Measurements from ENCODE around the gene TMED6. TPM values are rescaled to one million over a fixed set of nuclear protein-coding genes. Genes with fewer than 3 reads are reported as not detected.

TMED6 gene
- not detected in 2 replicates for total RNA-seq

DNA sequence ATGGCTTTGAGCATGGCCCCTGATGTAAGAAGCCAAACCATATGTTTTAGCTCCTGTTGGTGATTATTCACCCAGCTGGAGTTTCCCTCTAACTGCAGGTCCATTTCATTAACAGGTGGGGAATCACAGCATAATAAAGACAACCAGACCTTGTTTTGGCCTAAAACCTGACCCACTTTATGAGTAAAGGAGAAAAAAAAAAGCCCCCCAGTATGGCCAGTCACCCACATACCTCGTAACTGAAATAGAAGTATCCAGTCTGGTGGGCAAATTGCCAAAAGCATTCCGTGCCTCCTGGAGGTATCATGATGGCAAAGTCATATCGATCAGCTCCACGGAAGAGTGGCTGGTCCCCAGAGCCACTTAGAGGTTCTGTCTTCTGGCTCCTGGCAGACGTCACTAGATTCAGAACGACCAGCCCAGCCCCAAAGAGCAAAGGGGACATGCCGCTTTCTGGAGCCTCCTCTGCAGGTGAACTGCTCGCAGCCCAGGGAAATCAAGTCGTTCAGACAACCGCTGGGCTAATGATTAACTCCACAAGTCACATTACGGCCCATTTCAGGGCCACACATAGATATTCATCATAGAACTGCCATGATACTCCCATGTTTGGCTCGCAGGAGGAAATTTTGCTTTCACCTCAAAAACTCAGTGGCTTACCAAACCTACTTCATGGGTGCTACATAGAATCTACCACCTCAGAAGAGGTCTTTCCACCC lies at the start of gene TMED6:
Gene TMED6 (minus strand): TSS at position 478 of the 719 bp plus-strand sequence. CDS start 33 bp downstream, at position 445.
- no peak for DNase-seq (ENCODE audit: low read depth in 2 of 2)

DNA sequence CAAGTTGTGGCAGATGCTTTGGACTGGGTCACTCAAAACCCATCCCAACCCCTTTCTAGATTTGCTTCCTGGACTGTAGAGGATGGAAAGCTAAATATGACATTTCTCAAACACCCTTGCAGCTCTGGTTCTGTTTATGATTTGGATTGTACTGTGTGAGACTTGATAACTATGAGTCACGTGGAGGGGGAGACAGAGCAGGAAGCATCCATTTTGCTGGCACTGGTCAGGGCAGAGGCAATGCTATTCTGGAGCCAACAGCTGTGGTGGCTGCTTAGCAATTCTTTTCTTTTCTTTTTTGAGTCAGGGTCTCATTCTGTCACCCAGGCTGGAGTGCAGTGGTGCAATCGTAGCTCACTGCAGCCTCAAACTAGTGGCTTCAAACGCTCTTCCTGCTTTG lies 47.8 kb upstream of the TMED6 start:
- peak in 1 of 2 donors; percentile 78 for DNase-seq (ENCODE audit: low read depth in 2 of 2)

DNA sequence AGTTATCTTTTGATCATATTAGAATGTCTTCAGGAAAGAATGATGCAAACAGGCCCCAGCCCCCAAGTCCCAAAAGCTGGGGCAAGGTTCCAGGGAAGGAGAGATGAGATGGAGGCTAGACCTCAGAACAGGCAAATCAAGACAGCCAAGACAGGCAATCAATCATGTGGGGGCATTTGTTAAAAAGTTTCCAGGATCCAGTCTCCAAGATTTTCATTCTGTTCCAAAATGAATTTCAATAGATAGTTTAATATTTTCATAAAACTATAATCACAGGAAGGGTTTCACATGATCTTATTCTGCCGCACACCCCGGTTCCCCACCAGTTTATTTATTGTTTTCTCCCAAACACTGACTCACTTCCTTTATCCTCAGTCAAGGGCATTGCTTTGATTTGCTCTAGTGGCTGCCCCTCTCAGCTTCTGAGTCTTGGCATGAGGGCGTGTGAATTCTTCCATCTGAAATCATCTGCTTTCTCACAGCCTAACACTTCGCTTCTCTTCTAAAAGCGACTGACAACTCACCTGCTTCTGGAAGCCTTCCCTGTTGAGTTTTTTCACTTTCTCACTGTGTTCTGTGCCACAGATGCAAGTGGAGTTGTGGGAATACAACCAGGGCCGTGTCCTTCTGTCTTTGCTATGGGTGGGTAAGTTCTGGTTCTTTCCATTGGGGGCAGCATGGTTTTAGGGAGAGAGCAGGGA lies 46.4 kb upstream of the TMED6 start:
- peak; percentile 81 to 90 for DNase-seq (ENCODE audit: low read depth in 2 of 2)

DNA sequence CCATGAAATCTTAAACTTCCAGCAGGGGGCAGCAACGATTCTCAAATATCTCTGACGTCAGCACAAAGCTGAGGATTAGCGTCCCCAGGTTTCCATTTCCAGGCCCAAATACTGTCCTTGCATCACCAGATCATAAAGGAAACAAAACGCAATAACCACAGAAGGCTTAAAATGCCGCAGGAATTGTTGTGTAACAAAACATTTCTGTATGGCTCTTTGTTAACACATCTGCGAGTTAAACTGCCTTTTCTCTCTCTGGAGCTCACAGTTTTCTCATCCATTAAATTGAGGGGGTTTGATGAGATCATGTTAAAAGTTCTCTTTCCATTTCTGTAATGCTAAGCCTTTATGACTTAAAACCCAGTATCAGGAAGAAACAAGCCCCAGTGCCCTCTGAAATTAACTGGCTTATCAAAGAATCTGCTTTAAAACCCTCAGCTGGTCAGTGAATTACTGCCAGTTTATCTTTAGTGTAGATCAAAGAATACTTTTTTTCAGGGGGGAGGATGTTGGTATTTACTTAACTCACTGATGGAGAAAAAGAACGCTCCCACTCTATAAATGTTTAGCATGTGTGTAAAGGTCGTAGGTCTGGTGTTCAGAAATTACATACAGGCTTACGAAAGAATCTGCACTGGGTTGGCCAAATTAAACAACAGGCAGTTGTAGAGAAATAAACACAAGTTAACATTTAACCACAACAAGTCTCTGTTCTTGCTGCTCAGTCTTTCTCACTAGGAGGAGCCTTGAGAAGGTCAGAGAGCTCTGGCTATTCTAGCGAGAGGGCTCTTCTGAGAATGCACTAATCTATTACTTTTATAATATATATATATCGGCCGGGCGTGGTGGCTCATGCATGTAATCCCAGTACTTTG lies 44.8 kb upstream of the TMED6 start:
- DNase-seq (ENCODE audit: low read depth in 2 of 2), result peak; percentile 90 to 93

DNA sequence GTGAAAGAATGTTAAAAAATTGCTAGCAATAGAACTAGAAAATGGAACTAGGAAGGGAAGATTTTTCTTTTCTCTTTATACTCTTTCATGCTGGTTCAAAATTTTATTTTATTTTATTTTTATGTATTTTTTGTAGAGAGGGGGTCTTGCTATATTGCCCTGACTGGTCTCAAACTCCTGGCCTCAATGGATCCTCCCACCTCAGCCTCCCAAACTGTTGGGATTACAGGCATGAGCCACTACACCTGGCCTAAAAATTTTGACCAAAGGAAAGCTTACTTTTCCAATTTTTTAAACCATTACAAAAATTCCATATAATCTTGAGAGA lies 44.2 kb upstream of the TMED6 start:
- no peak for DNase-seq (ENCODE audit: low read depth in 2 of 2)

DNA sequence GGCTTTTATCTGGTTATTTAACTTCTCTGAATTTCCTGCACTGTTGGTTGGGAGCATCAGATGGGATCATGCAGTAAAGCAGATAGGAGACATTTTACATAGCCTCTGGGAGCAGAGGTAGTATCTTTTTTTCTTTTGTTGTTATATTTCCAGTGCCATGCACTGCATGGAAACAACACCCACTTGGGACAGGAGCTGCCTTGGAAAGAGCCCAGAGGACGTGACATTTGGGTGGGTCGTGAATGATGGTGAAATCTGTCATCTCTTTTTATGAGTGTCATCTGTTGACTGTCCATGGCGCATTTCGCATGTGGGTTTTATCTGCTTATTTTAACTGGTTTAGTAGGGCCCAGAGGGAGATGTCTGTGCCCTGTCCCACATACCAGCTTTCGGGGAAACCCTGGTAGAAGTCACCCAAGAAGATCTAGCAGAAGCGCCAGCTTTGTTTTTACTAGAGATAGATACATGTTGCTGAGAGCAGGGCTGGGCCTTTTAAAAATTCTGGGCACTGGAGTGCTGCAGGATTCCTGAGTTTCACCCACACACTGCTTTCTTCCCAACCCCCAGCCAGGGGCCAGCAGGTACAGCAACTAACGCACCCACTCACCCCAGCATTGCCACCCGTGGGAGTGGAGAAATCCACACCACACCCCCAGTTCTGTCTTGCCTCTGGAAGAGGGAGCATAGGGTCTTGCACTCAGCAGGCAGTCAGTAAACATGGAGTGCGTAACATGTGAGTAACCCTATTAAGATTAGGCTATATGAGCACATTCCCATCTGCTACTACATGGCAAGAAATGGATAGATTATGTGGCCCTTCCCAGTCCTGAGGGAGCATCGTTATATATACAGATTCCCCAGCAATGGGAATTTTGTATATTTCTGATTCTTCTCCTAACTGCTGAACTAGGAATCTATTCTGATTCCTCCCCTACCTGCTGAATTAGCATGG lies 42.6 kb upstream of the TMED6 start:
- DNase-seq (ENCODE audit: low read depth in 2 of 2), result no peak

DNA sequence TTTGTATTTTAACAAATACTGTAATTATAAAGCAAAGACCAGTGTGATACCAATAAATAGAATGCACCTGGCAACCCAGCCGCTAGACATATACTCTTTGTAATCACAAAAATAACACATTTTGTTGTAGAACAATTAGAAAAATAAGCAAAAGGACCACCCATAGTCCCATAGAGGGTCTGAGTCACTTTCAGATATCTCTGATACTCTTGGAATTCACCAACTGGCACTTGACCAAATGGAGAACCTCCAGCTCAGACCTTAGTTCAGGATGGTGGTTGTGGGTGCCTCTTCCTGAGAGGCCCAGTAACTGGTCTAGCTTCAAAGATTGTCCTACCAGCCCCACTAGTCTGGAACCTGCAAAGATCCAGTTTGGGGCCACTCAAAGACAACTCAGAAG lies 35.0 kb upstream of the TMED6 start:
- DNase-seq (ENCODE audit: low read depth in 2 of 2), result no peak

DNA sequence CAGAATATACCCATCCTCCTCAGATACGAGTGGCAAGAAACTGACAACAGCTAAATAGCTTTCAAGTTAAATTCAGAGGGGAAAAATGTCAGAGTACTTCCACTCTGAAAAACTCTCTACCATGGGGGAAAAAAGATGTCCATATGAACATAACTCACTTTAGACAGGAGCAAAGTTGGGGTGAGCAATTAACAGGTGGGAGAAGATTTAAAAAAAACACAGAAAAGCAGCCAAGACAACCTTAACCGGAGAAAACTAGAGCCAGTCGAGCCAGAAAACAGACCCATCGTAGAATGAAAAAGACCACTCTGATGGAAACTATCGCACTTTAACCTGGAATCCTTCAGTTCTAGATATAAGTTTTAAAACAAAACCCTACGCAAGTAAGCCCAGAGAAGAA lies 33.4 kb upstream of the TMED6 start:
- DNase-seq (ENCODE audit: low read depth in 2 of 2), result no peak

DNA sequence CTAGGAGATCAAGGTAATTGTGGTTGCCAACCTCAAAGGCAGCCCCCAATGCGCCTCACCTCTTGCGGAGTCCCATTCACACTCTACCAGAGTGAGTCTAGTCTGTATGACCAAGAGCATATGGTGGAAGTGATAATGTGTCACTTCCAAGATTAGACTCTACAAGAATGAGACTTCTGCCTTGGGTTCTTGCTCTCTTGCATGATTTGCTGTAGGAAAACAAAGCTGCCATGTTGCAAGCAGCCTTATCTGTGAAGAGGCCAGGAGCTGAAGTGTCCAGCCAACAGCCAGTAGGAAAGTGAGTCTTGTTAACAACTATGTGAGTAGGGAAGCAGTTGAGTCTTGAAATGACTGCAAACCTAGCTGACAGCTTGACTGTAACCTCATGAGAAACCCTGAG lies 30.8 kb upstream of the TMED6 start:
- no peak for DNase-seq (ENCODE audit: low read depth in 2 of 2)

DNA sequence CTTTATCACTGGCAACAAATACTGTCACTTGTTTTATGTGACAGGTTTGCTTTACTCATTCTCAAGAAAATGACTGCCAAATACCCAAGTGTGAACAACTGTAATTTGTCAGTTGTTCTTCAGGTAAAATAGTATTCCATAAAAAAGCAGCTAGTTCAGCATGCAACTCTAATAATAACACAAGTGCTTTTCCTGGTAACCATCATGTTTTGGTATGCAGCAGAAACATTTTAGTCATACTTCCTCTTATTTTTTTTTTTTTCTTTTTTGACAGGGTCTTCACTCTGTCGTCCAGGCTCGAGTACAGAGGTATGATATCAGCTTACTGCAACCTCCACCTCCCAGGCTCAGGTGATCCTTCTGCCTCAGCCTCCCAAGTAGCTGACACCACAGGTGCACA lies 29.6 kb upstream of the TMED6 start:
- peak; percentile 82 to 86 for DNase-seq (ENCODE audit: low read depth in 2 of 2)

DNA sequence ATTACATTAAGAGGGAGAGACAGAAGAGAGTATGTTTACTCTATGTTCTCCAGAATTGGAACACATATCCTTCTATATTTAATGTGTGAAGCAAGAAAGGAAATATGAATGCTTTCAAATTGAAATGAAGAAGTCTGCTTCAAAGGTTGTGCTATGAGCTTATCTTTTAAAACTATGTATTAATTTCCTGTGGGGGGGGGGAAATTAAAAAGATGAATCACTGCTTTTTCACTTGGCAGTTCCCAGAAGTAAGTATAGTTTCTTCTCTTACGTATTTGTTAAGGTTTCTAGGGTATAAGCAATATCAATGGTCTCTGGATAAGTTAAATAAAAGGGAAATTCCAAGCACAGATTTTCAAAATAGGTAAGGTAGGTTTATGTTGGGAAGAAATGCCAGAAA lies 27.2 kb upstream of the TMED6 start:
- DNase-seq (ENCODE audit: low read depth in 2 of 2), result peak in 1 of 2 donors; percentile 56

DNA sequence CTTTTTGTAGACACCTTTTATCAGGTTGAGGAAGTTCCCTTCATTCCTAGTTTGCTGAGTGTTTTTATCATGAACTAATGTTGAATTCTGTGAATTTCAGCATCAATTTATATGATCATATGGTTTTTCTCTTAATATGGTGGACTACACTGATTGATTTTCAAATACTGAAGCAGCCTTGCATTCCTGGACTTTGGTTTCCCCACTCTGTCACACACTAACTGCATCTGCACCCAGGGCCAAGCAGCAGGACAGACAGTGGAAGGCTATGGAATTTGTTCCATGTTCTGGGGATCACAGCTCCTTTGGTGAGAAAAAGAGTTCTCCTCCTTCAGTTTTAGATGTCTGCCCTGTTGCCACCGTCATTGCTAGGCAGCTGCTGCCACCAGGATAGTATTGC lies 26.4 kb upstream of the TMED6 start:
- no peak for DNase-seq (ENCODE audit: low read depth in 2 of 2)

DNA sequence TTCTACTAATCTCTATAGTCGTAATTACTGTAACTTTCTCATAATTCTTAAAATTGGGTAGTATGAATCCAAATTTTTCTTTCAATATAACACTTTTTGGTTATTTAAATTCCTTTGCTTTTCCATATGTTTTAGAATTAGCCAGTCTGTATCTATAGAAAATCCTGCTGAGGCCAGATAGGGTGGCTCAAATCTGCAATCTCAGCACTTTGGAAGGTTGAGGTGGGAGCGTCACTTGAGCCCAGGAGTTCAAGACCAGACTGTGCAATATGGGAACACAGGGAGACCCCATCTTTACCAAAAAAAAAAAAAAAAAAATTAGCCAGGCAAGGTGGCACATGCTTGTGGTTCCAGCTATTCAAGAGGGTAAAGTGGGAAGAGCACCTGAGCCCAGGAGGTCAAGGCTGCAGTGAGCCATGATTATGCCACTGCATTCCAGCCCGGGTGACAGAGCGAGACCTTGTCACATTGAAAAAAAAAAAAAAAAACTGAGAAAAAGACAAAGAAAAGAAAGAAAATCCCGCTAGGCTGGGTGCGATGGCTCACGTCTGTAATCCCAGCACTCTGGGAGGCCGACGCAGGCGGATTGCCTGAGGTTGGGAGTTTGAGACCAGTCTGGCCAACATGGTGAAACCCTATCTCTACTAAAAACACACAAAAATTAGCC lies 24.9 kb upstream of the TMED6 start:
- DNase-seq (ENCODE audit: low read depth in 2 of 2), result no peak

DNA sequence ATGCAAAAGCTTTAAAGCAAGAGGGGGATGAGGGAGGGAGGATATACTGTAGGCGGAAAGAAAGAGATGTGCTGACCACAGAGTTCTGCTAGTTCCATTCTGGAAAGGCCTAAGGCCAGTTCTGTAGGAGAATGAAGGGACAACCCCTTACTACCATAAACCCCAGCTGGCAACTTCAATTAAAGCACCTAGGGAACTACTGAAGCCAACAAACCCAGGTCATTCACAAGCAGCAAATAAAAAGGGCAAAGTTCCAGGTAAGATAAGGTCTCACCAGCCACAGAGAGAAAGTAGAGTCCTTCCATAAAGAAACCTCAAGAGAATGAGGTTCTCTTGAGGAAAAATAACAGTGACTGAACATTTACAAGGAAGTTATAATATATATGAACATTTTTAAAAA lies 21.4 kb upstream of the TMED6 start:
- DNase-seq (ENCODE audit: low read depth in 2 of 2), result no peak

DNA sequence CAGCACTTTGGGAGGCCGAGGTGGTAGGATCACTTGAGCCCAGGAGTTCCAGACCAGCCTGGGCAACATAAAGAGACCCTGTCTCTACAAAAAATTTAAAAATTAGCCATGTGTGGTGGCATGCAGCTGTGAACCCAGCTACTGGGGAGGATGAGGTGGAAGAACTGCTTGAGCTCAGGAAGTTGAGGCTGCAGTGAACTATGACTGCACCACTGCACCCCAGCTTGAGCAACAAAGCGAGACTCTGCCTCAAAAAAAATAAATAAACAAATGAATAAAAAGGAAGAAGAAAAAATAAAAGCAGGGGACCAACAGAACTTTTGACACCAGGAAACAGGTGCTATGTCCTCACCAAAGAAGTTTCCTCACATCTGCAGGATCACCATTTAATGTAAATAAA lies 20.0 kb upstream of the TMED6 start:
- DNase-seq (ENCODE audit: low read depth in 2 of 2), result peak in 1 of 2 donors; percentile 12

DNA sequence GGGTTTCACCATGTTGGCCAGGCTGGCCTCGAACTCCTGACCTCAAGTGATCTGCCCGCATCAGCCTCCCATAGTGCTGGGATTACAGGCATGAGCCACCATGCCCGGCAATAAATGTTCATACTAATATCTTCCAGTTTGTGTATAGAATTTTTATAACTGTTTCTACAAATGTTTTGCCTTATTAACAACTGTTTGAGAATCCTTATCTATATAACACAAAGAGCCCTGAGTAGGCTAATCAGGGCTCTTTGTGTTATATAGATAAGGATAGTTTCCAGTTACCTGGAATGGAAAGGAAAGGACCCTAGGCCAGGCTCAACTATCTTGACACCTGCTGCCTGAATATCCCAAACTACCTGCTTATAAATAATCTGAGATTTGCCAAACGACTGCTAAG lies 17.3 kb upstream of the TMED6 start:
- no peak for DNase-seq (ENCODE audit: low read depth in 2 of 2)

DNA sequence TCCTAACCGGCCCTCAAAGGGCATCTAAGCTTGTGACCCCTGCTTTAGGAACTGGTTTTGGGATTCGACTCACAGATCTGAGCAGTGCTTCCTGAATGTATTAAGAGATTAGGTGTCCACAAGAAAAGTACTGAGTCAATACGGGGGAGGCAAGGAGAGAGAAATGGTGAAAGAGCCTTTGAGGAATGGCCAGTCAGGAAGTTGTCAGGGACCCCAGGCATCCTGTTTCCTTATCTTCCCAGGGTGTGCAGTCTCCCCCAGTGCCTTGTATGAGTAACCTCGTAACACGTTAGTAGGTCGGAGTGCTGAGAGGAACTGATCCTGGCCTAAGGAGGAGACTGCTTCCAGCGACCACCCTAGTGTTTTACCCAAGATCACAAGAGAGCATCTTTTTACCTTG lies 16.4 kb upstream of the TMED6 start:
- peak in 1 of 2 donors; percentile 52 for DNase-seq (ENCODE audit: low read depth in 2 of 2)

DNA sequence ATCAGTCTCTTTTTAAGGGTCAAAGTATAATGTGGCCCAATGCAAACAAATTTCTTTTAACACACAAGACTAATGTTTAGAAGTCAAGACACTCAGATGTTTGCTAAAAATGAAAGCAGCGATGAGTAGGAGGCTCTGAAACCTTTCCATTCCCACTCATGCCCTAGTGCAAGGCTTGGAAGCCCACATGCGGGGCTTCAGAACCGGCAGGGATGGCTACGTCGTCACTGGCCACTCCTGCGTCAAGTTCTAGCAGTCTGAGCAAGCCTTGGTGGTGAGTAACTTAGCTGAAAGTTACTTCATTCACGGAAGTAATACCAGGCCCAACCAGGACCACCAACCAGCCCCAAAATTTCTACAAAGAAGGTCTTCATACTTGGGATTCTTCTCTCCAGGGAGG lies 14.8 kb upstream of the TMED6 start:
- DNase-seq (ENCODE audit: low read depth in 2 of 2), result no peak

DNA sequence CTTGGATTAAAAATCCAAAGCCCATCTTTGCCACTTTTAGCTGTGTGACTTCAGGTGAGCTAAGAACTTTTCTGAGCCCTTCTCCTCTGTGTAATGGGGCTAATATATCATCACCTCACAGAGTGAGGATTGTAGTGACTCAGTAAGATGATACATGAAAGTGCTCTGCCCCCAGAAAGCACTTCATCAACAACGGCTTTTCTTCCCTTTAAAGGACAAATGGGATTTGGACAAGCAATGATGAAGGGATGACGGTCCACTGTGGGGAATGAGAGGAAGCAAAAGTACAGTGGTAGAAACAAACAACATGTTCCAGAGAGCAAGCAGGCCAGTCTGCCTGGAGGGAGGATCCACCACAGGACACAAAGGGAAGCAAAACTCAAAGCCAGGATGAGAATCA lies 14.3 kb upstream of the TMED6 start:
- no peak for DNase-seq (ENCODE audit: low read depth in 2 of 2)

DNA sequence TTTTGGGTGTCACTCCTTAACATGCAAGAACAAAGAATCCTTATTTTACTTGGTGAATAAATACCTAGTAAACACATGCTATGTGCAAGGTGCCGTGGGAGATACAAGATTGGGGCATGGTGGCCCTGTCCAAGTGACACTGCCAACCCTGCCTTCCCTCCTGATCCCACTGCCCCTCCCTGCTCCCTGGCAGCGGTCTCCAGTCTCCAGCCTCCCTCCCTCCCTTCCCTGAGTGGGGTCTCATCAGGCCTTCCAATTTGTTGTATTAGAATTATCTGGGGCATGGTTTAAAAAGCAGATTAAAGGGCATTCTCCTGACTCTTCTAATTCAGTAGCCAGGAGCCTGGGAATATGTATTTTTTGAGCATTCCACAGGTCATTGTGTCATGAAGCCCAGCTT lies 12.5 kb upstream of the TMED6 start:
- DNase-seq (ENCODE audit: low read depth in 2 of 2), result no peak

DNA sequence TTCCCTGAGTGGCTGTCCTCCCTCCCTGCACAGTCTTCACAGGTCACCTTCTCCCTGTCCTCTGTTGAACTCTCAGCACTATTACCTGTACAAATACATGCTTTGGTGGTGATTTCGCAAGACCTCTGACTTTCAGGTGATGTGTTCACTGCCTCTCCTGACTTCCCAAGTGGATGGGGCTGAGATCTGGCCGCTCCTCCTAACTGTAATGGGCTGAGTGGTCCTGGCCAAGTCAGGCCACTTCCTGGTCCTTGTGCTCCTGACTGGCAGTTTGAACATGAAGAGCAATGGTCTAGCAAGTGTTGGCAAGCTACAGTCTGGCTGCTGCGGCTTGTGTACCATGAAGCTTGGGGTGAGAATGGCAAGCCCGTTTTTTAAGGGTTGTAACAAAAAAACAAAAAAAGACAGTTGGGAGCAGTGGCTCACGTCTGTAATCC lies 11.7 kb upstream of the TMED6 start:
- no peak for DNase-seq (ENCODE audit: low read depth in 2 of 2)

Measured in dermis microvascular lymphatic vessel endothelial cell (primary cell).